Tibial artery (tissue), 4 donors: ENCODE data around the gene KCNIP4.

Experiments used
- DNase-seq, 2 donors: peaks; one replicate each; pipeline ENCODE4 v3.0.0-alpha.2; 2019
- H3K27ac ChIP-seq, 2 donors: fragments of 200-600 bp; sonication (generic) in 1 of 2; 1 replicate in 1 of 2; 2 replicates in 1 of 2; pipeline ENCODE4 v1.5.1; 2018 to 2019; ENCODE audit warnings: mild to moderate bottlenecking in 1 of 2
- H3K27me3 ChIP-seq, 2 donors: fragments of 200-600 bp; sonication (generic) in 1 of 2; one replicate each; pipeline versions ENCODE4 v1.5.1 to v1.6.0; 2016 to 2019
- H3K36me3 ChIP-seq, 3 donors: fragments of 200-600 bp; sonication (generic) in 2 of 3; one replicate each; pipeline ENCODE4 v1.5.1; 2016 to 2019; ENCODE audit warnings: mild to moderate bottlenecking in 2 of 3
- H3K4me1 ChIP-seq, 4 donors: fragments of 200-600 bp; sonication (generic) in 2 of 4; 1 replicate in 3 of 4; 2 replicates in 1 of 4; pipeline ENCODE4 v1.5.1; 2016 to 2019
- H3K4me3 ChIP-seq, 2 donors: fragments of 200-600 bp; sonication (generic) in 1 of 2; 1 replicate in 1 of 2; 2 replicates in 1 of 2; pipeline ENCODE4 v1.5.1; 2018 to 2019; ENCODE audit warnings: mild to moderate bottlenecking in 2 of 2
- H3K9me3 ChIP-seq, 3 donors: fragments of 200-600 bp; sonication (generic) in 1 of 3; one replicate each; pipeline ENCODE4 v1.5.1; 2016 to 2019
- intact Hi-C: fragments of 100-400 bp; cut with DNase I; formaldehyde crosslinking; loops from one replicate; pipeline ENCODE4 v1.15.0; 2023; ENCODE audit warnings: low total_unique reads
- TF ChIP-seq, protein P1 (sequence below), 2 experiments: fragments of 200-600 bp in 1 of 2; fragments of 450-650 bp in 1 of 2; IDR thresholded peaks; one replicate each; pipeline ENCODE4 v1.5.1; 2017 to 2019; ENCODE audit warnings: antibody characterized with exemption in 2 of 2, mild to moderate bottlenecking in 1 of 2, moderate library complexity in 1 of 2

KCNIP4 gene

DNA sequence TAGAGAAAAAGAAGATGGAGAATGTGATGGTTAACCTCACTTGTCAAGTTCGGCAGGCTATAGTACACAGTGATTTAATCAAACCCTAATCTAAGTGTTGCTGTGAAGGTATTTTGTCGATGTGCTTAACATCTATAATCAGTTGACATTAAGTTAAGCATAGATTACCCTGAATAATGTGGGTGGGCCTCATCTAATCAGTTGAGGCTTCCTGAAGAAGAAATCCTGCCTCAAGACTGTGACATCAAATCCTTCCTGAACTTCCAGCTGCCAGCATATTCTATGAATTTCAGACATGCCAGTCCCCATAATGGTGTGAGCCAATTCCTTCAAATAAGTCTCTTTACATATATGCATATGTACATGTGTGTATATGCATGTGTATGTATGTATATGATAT is 1066.9 kb downstream of the KCNIP4 start:
- no peak for DNase-seq
- Histone ChIP-seq H3K27me3 (no peaks in the 10 kb centered on the region), H3K4me1 (no peaks in the 10 kb centered on the region), H3K36me3 (no peaks in the 10 kb centered on the region), H3K4me3 (no peak overlapping the region), H3K27ac (no peak overlapping the region), H3K9me3 (no peaks in the 10 kb centered on the region)
- TF ChIP-seq, protein P1, sequence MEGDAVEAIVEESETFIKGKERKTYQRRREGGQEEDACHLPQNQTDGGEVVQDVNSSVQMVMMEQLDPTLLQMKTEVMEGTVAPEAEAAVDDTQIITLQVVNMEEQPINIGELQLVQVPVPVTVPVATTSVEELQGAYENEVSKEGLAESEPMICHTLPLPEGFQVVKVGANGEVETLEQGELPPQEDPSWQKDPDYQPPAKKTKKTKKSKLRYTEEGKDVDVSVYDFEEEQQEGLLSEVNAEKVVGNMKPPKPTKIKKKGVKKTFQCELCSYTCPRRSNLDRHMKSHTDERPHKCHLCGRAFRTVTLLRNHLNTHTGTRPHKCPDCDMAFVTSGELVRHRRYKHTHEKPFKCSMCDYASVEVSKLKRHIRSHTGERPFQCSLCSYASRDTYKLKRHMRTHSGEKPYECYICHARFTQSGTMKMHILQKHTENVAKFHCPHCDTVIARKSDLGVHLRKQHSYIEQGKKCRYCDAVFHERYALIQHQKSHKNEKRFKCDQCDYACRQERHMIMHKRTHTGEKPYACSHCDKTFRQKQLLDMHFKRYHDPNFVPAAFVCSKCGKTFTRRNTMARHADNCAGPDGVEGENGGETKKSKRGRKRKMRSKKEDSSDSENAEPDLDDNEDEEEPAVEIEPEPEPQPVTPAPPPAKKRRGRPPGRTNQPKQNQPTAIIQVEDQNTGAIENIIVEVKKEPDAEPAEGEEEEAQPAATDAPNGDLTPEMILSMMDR (IDR thresholded peaks at IDR 0.05): no peak
- intact Hi-C loops: no loop called here

DNA sequence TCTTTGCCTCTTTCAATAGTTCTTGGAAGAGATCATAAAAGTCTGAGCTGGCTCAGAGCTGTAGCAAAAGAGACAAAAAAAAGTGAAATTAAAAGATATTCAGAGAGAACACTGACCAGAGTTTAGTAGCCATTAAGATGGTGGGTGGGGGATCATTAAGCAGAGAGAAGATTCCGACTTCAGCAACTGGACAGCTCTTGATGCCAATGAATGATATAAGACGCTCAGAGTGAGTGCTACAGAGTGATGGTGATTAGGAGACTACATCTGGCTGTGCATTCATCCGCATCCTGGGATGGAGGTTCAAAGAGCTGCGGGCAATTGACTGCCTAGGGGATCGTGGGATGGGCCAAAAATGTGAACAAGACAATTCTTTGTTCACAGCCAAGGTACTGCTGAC is 1069.8 kb downstream of the KCNIP4 start:
- intact Hi-C loops: no loop called here
- no peak for DNase-seq
- no peaks in the 10 kb centered on the region for H3K27me3 ChIP-seq
- TF ChIP-seq, protein P1 (IDR thresholded peaks at IDR 0.05): no peak
- no peaks in the 10 kb centered on the region for H3K4me1 ChIP-seq
- H3K36me3 ChIP-seq: no peaks in the 10 kb centered on the region
- no peaks in the 10 kb centered on the region for H3K9me3 ChIP-seq
- H3K4me3 ChIP-seq: no peak overlapping the region
- no peak overlapping the region for H3K27ac ChIP-seq

DNA sequence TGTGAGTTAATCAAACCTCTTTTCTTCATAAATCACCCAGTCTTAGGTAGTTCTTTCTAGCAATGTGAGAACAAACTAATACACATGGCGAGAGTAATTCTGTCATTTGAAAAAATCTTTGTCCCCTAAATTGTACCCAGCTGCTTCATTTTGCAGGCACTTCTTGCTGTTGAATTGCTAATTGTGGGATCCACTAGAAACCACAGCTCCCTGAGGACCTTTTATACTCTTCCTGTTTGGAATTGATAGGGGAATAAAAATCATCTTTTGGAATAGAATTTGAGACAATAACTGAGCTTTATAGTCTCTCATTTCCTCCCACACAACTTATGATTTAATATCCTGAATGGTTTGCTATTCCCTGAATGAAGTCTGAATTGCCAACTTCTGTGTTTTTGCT is 1078.1 kb downstream of the KCNIP4 start:
- no peak for DNase-seq
- H3K27ac ChIP-seq: no peak overlapping the region
- no peaks in the 10 kb centered on the region for H3K9me3 ChIP-seq
- H3K36me3 ChIP-seq: no peaks in the 10 kb centered on the region
- intact Hi-C loops: no loop called here
- no peaks in the 10 kb centered on the region for H3K27me3 ChIP-seq
- no peaks in the 10 kb centered on the region for H3K4me1 ChIP-seq
- H3K4me3 ChIP-seq: no peak overlapping the region
- TF ChIP-seq, protein P1 (IDR thresholded peaks at IDR 0.05): no peak

DNA sequence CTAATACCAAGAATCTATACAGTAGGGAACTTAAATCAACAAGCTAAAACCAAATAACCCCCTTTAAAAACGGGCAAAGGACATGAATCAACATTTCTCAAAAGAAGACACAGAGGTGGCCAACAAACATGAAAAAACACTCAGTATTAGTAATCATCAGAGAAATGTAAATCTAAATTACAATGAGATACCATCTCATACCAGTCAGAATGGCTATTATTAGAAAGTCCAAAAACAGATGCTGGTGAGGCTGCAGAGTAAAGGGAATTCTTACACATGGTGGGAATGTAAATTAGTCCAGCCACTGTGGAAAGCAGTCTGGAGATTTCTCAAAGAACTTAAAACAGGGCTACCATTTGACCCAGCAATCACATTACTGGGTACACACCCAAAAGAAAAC is 1080.5 kb downstream of the KCNIP4 start:
- Histone ChIP-seq H3K36me3 (no peaks in the 10 kb centered on the region), H3K9me3 (no peaks in the 10 kb centered on the region), H3K27ac (no peak overlapping the region), H3K4me1 (no peaks in the 10 kb centered on the region), H3K4me3 (no peak overlapping the region), H3K27me3 (no peaks in the 10 kb centered on the region)
- DNase-seq: no peak
- intact Hi-C loops: no loop called here
- TF ChIP-seq, protein P1 (IDR thresholded peaks at IDR 0.05): no peak

DNA sequence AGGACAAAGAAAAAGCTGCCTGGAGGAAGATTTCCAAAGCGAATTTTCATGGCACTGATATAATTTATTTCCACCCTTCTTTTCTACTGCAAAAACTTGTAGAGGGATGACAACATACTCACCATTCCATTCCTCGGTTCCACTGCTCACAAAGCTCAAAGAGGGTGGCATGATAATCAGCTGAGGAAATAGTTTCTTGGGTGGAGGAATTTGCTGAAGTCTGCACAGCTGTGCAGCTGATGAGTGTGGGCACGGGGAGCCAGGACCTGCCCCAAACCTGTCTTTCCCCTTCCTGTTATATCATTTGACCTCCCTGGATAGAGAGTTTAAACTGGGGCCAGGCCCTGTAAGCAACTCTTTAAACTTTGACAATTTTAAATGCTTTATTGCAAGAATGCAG is 1087.7 kb downstream of the KCNIP4 start:
- no peaks in the 10 kb centered on the region for H3K27me3 ChIP-seq
- intact Hi-C loops: no loop called here
- H3K4me1 ChIP-seq: no peaks in the 10 kb centered on the region
- H3K4me3 ChIP-seq: no peak overlapping the region
- H3K36me3 ChIP-seq: no peaks in the 10 kb centered on the region
- H3K9me3 ChIP-seq: no peaks in the 10 kb centered on the region
- TF ChIP-seq, protein P1 (IDR thresholded peaks at IDR 0.05): no peak
- H3K27ac ChIP-seq: no peak overlapping the region
- no peak for DNase-seq

DNA sequence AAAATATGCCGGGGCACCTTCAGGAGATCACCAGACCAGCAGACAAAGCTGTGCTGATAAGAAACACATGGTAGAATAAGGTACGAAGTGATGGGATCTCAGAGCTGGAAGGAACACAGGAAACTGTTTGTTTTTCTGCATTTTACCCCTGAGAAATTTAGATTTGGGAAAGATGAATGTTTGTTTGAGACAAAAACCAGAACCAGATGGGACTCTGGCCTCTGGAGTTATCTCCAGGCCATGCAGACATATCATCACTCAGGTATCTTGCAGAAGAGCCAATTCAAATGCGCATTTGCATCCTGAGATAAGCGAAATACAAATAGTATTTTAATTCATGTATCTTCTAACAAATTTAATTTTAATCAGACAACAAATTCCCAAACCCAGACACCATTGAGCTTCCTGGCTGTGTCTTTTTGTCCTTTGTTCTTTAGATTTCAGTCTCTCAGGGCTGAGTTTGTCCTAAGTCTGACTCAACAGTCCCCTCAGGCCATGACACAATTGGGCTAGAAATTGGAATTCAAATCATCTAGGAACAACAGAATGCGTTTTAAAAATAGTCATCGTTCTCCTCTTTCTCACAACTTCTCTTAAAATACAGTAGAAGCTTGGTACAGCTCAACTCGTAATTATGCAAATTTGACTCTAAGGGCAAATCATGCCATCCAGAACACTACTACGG is 1089.3 kb downstream of the KCNIP4 start:
- no peak for DNase-seq
- H3K4me3 ChIP-seq: no peak overlapping the region
- H3K27ac ChIP-seq: no peak overlapping the region
- no peaks in the 10 kb centered on the region for H3K27me3 ChIP-seq
- H3K4me1 ChIP-seq: no peaks in the 10 kb centered on the region
- no peaks in the 10 kb centered on the region for H3K36me3 ChIP-seq
- intact Hi-C loops: no loop called here
- TF ChIP-seq, protein P1 (IDR thresholded peaks at IDR 0.05): no peak
- H3K9me3 ChIP-seq: no peaks in the 10 kb centered on the region
